Measurements from ENCODE around the gene HOXD4.

DNA sequence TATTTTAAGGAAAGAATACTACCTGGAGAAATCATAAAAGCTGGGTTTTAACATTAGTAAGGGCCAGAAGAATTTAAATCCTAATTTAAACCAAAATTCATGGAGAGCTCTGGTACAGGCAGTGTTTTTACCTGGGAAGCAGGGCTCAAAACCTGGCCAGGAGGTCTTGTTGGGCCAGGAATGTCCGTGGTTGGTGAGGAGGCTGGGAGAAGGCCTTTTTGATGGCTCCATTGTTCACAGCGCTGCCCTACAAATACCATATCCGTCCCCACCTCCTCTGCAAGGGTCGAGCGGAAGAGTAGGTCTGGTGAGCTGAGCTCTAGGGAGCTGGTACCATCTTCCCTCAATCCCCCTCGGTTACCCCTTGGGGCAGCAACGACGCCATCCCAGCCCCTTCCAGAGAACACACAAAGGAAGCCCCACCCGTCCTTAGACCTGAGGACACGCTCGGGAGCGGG, 26.3 kb downstream of the HOXD4 start:
- TF ChIP-seq, protein P1, sequence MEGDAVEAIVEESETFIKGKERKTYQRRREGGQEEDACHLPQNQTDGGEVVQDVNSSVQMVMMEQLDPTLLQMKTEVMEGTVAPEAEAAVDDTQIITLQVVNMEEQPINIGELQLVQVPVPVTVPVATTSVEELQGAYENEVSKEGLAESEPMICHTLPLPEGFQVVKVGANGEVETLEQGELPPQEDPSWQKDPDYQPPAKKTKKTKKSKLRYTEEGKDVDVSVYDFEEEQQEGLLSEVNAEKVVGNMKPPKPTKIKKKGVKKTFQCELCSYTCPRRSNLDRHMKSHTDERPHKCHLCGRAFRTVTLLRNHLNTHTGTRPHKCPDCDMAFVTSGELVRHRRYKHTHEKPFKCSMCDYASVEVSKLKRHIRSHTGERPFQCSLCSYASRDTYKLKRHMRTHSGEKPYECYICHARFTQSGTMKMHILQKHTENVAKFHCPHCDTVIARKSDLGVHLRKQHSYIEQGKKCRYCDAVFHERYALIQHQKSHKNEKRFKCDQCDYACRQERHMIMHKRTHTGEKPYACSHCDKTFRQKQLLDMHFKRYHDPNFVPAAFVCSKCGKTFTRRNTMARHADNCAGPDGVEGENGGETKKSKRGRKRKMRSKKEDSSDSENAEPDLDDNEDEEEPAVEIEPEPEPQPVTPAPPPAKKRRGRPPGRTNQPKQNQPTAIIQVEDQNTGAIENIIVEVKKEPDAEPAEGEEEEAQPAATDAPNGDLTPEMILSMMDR (IDR thresholded peaks at IDR 0.05), result no peak
- TF ChIP-seq POLR2AphosphoS5 (IDR thresholded peaks at IDR 0.05; ENCODE audit: low read depth, low read length) (no peak), TCF7L2 (IDR thresholded peaks at IDR 0.05; ENCODE audit: low read depth, low read length) (no peak), SIN3A (IDR thresholded peaks at IDR 0.05; ENCODE audit: borderline replicate concordance, insufficient read depth, low read depth, low read length) (no peak)
- TF ChIP-seq, protein P2, sequence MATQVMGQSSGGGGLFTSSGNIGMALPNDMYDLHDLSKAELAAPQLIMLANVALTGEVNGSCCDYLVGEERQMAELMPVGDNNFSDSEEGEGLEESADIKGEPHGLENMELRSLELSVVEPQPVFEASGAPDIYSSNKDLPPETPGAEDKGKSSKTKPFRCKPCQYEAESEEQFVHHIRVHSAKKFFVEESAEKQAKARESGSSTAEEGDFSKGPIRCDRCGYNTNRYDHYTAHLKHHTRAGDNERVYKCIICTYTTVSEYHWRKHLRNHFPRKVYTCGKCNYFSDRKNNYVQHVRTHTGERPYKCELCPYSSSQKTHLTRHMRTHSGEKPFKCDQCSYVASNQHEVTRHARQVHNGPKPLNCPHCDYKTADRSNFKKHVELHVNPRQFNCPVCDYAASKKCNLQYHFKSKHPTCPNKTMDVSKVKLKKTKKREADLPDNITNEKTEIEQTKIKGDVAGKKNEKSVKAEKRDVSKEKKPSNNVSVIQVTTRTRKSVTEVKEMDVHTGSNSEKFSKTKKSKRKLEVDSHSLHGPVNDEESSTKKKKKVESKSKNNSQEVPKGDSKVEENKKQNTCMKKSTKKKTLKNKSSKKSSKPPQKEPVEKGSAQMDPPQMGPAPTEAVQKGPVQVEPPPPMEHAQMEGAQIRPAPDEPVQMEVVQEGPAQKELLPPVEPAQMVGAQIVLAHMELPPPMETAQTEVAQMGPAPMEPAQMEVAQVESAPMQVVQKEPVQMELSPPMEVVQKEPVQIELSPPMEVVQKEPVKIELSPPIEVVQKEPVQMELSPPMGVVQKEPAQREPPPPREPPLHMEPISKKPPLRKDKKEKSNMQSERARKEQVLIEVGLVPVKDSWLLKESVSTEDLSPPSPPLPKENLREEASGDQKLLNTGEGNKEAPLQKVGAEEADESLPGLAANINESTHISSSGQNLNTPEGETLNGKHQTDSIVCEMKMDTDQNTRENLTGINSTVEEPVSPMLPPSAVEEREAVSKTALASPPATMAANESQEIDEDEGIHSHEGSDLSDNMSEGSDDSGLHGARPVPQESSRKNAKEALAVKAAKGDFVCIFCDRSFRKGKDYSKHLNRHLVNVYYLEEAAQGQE (IDR thresholded peaks at IDR 0.05; ENCODE audit: insufficient read depth in 1 of 2, low read depth in 2 of 2, low read length in 1 of 2), result no peak
